ENCODE results near the gene ZBTB32. TPM values are rescaled to one million over a fixed set of nuclear protein-coding genes. Genes with fewer than 3 reads are reported as not detected.

Gene ZBTB32
- total and polyA plus RNA-seq, 2 of the 8 experiments (the other 6 are each of a cell fraction or from before 2014, with no cell fraction given): 0.11 to 0.50 TPM

GRCh38 chr19:35748106-35749020 lies 44.0 kb downstream of the ZBTB32 start, which contains the start of gene LIN37:
LIN37 (plus strand) TSS chr19:35748576; CDS start chr19:35748725, 149 bp downstream.
- peak within 1 kb of the TSS; percentile 58 to 93 (median 90) for H3K4me3 ChIP-seq (ENCODE audit: extremely low read depth in 1 of 4, insufficient read depth in 2 of 4, low read depth in 3 of 4, low read length in 4 of 4)
- peaks cover 11% of the 10 kb centered on the region for H3K23me2 ChIP-seq (ENCODE audit: low read depth, low read length)
- peak within 1 kb of the TSS; percentile 90 to 94 for H3K4me2 ChIP-seq (ENCODE audit: insufficient read depth in 1 of 2, low read depth in 2 of 2, low read length in 2 of 2)
- no peak within 1 kb of the TSS for H4K91ac ChIP-seq (replicated peaks; ENCODE audit: insufficient read length, low read length)
- no peaks in the 10 kb centered on the region for H4K20me1 ChIP-seq (replicated peaks in 1 of 2; ENCODE audit: control insufficient read depth in 1 of 2, insufficient read depth in 2 of 2, low read length in 2 of 2)
- H3K23ac ChIP-seq (ENCODE audit: insufficient read length): no peak within 1 kb of the TSS
- DNase-seq (ENCODE audit: low read depth in 1 of 2, low spot score in 2 of 2) (peak; percentile 97 to 99), FAIRE-seq (peak; percentile 86)
- no peak within 1 kb of the TSS for H3K27ac ChIP-seq (ENCODE audit: low read depth, low read length)
- H2BK12ac ChIP-seq (ENCODE audit: low read depth, low read length): no peak within 1 kb of the TSS
- CTCF ChIA-PET (ENCODE audit: partially characterized antibody): interaction anchor here (0.7 to 2.0 kb wide), 10 partner anchors 9 to 192 kb away, joined by 3 to 6 read pairs (median 3); partner anchors contain the start of gene PRODH2
- H2BK20ac ChIP-seq (ENCODE audit: low read length): no peak within 1 kb of the TSS
- no peak within 1 kb of the TSS for H2BK15ac ChIP-seq (ENCODE audit: low read length)
- peaks cover 0 to 4% (median 2%) of the 10 kb centered on the region in 4 experiments; a peak in 3 of 7 replicates for H3K4me1 ChIP-seq (replicated peaks in 1 of 4; ENCODE audit: control insufficient read depth in 3 of 4, insufficient read depth in 4 of 4, low read length in 3 of 4)
- no peak within 1 kb of the TSS for H4K5ac ChIP-seq (ENCODE audit: insufficient read length, low read depth, low read length)
- peak within 1 kb of the TSS; percentile 14 to 70 (median 46); a peak in 3 of 7 replicates for H3K9ac ChIP-seq (replicated peaks in 1 of 4; ENCODE audit: extremely low read depth in 1 of 4, low read depth in 3 of 4, low read length in 3 of 4)
- no peaks in the 10 kb centered on the region; the same call in none of the 2 replicates for H3K79me1 ChIP-seq (ENCODE audit: low read depth, low read length)
- peaks cover 0 to 7% of the 10 kb centered on the region in 2 experiments; a peak in 1 of 4 replicates for H3K79me2 ChIP-seq (ENCODE audit: control insufficient read depth in 1 of 2, insufficient read depth in 2 of 2, low read length in 2 of 2)
- H3K36me3 ChIP-seq (ENCODE audit: control insufficient read depth in 2 of 4, insufficient read depth in 4 of 4, low read length in 3 of 4): no peaks in the 10 kb centered on the region
- H3K4ac ChIP-seq (replicated peaks; ENCODE audit: insufficient read length, low read depth, low read length): peak within 1 kb of the TSS; percentile 61
- no peak within 1 kb of the TSS for H4K8ac ChIP-seq (ENCODE audit: extremely low read depth, insufficient read depth, low read length)
- H2BK120ac ChIP-seq (replicated peaks; ENCODE audit: low read depth, low read length): no peak within 1 kb of the TSS
- H3K56ac ChIP-seq (replicated peaks; ENCODE audit: insufficient read length, low read depth, low read length): no peak within 1 kb of the TSS
- H3K27me3 ChIP-seq (replicated peaks in 1 of 4; ENCODE audit: control insufficient read depth in 3 of 4, extremely low read depth in 1 of 4, insufficient read depth in 3 of 4, low read length in 3 of 4): no peaks in the 10 kb centered on the region
- no peak within 1 kb of the TSS for H2AK5ac ChIP-seq (ENCODE audit: low read depth, low read length)
- H2BK5ac ChIP-seq (ENCODE audit: low read depth, low read length): no peak within 1 kb of the TSS; the same call in 1 of the 2 replicates
- H3K14ac ChIP-seq (ENCODE audit: insufficient read length): no peak within 1 kb of the TSS
- H3K9me3 ChIP-seq (ENCODE audit: insufficient read depth in 2 of 2, low read depth in 1 of 2, low read length in 1 of 2): no peaks in the 10 kb centered on the region
- no peak within 1 kb of the TSS for H3K18ac ChIP-seq (ENCODE audit: extremely low read depth, low read length)
- POLR2A ChIA-PET (ENCODE audit: partially characterized antibody): interaction anchor here (0.6 to 1.5 kb wide), 16 partner anchors 8 to 138 kb away, joined by 3 to 18 read pairs (median 4); partner anchors contain the start of gene HSPB6
- WGBS, 2 experiments (ENCODE audit: extremely low coverage in 1 of 2, insufficient coverage in 1 of 2, insufficient read length in 1 of 2, insufficient replicate concordance in 2 of 2, low coverage in 1 of 2, low lambda C conversion rate in 2 of 2, missing lambda C conversion rate in 1 of 2): 3% methylated on average over 42 of the region's 45 CpGs; no CpG with 5 or more reads in 1 of the 2 experiments
- peak within 1 kb of the TSS; percentile 86; the same call in 1 of the 2 replicates for H2AFZ ChIP-seq (ENCODE audit: low read length)
- no peak for TF ChIP-seq ATF3 (IDR thresholded peaks at IDR 0.05; ENCODE audit: insufficient read depth, low read depth, low read length)
- TF ChIP-seq, protein P1, sequence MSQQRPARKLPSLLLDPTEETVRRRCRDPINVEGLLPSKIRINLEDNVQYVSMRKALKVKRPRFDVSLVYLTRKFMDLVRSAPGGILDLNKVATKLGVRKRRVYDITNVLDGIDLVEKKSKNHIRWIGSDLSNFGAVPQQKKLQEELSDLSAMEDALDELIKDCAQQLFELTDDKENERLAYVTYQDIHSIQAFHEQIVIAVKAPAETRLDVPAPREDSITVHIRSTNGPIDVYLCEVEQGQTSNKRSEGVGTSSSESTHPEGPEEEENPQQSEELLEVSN (IDR thresholded peaks at IDR 0.05): no peak
- TF ChIP-seq SRF (IDR thresholded peaks at IDR 0.05; ENCODE audit: low read depth, low read length): no peak
- no peak for TF ChIP-seq BCL11A (IDR thresholded peaks at IDR 0.05; ENCODE audit: low read depth in 2 of 2, low read length in 2 of 2)
- TF ChIP-seq TCF12 (IDR thresholded peaks at IDR 0.05; ENCODE audit: low read depth, low read length): no peak
- peak; percentile 91 for TF ChIP-seq SIX5 (IDR thresholded peaks at IDR 0.05; ENCODE audit: low read depth, low read length)
- no peak for TF ChIP-seq RXRA (IDR thresholded peaks at IDR 0.05; ENCODE audit: insufficient read depth, low read depth, low read length)
- TF ChIP-seq POLR2AphosphoS5 (IDR thresholded peaks at IDR 0.05; ENCODE audit: low read depth, low read length): no peak
- TF ChIP-seq TAF7 (optimal IDR thresholded peaks at IDR 0.05; ENCODE audit: borderline replicate concordance, low read depth, low read length): no peak
